ENCODE data around the gene RHBG.

- TF ChIP-seq CTCF (IDR thresholded peaks at IDR 0.05) (no peak), POLR2A (IDR thresholded peaks at IDR 0.05) (no peak), POLR2AphosphoS5 (IDR thresholded peaks at IDR 0.05) (no peak)
Measured at GRCh38 chr1:156320560-156320959, 48.5 kb upstream of the RHBG start.

All from suprapubic skin (tissue), 4 donors.